OCI-LY7 (cell line): Measurements from ENCODE around the gene TRIML1.

Source experiments
- EZH2phosphoT487 ChIP-seq: fragments of 200-600 bp; sonication (generic); IDR thresholded peaks from 2 replicates; pipeline ENCODE4 v1.6.1; 2018; ENCODE audit warnings: low read depth, borderline replicate concordance, mild to moderate bottlenecking, mixed run types, antibody characterized with exemption, low read length, moderate library complexity, mixed read lengths
- TF ChIP-seq, protein P1 (sequence below): fragments of 200-600 bp; sonication (generic); conservative IDR thresholded peaks from 2 replicates; pipeline ENCODE4 v1.5.1; 2014; ENCODE audit warnings: mild to moderate bottlenecking, antibody characterized with exemption, low read length, moderate library complexity, mixed read lengths

DNA sequence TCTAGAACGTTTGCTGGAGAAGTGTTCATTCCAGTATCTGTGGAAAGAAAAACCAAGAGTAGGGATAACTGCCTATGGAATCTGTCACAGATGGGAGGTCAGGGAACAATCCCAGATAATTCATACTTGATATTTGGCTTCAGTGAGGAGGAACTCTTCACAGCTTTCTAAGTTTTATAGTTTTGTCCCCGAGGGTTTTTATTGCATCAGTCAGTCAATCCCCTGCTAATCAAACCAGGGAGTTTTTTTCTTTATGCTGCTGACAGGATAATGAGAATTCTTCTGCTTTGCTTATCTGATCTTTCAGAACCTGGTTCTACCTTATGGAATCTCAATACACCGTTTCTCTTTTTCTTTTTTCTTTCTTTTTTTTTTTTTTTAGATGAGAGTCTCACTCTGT, 29.2 kb upstream of the TRIML1 start:
- TF ChIP-seq, protein P1, sequence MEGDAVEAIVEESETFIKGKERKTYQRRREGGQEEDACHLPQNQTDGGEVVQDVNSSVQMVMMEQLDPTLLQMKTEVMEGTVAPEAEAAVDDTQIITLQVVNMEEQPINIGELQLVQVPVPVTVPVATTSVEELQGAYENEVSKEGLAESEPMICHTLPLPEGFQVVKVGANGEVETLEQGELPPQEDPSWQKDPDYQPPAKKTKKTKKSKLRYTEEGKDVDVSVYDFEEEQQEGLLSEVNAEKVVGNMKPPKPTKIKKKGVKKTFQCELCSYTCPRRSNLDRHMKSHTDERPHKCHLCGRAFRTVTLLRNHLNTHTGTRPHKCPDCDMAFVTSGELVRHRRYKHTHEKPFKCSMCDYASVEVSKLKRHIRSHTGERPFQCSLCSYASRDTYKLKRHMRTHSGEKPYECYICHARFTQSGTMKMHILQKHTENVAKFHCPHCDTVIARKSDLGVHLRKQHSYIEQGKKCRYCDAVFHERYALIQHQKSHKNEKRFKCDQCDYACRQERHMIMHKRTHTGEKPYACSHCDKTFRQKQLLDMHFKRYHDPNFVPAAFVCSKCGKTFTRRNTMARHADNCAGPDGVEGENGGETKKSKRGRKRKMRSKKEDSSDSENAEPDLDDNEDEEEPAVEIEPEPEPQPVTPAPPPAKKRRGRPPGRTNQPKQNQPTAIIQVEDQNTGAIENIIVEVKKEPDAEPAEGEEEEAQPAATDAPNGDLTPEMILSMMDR, result no peak
- TF ChIP-seq EZH2phosphoT487, result no peak
